AG04450 (cell line): ENCODE results near the gene GSAP. TPM values are rescaled to one million over a fixed set of nuclear protein-coding genes. Genes with fewer than 3 reads are reported as not detected.

Experiments used
- CTCF ChIA-PET: fragments of 300-600, 350-600 bp; formaldehyde crosslinking; extraction: SDS; loops from one replicate; lab custom pipeline; 2022; ENCODE audit warnings: antibody characterized with exemption, inconsistent platforms; lab: Charles Lee
- POLR2A ChIA-PET: fragments of 350-600 bp; formaldehyde crosslinking; extraction: SDS; loops from one replicate; lab custom pipeline; 2021; ENCODE audit warnings: antibody characterized with exemption, inconsistent platforms; lab: Yijun Ruan, JAX
- DNase-seq: peaks from one replicate; pipeline ENCODE4 v3.0.0-alpha.2; 2011; ENCODE audit warnings: low read depth, low spot score
- H3K27ac ChIP-seq: one replicate; pipeline ENCODE4 v1.5.1; 2012; ENCODE audit warnings: low read depth, low read length, control low read depth
- H3K27me3 ChIP-seq: one replicate; pipeline ENCODE4 v1.6.0; 2012; ENCODE audit warnings: low read length; ENCODE audit not compliant: control insufficient read depth, insufficient read depth
- H3K4me3 ChIP-seq: 2 replicates; pipeline ENCODE4 v1.5.1; 2011; ENCODE audit warnings: mild to moderate bottlenecking, low read depth, low read length, control low read depth
- H3K9me3 ChIP-seq: 2 replicates; pipeline ENCODE4 v1.5.1; 2012; ENCODE audit warnings: low read length; ENCODE audit not compliant: control insufficient read depth, insufficient read depth
- CTCF ChIP-seq: IDR thresholded peaks from 2 replicates; pipeline ENCODE4 v1.5.1; 2011; ENCODE audit warnings: low read depth, low read length, control low read depth, inconsistent platforms
- polyA plus RNA-seq: library from polyadenylated mRNA; depleted of rRNA; stranded (reverse); fragments of >200 nt; gene quantifications from 2 replicates; pipeline ENCODE4 v1.2.3, GENCODE V29; 2011

Gene GSAP
- polyA plus RNA-seq, 1 experiment, result 8.9 TPM

GRCh38 chr7:77413128-77413527, 3.0 kb downstream of the GSAP start:
- POLR2A ChIA-PET, result interaction anchor here (1.0 kb wide), 1 partner anchor 124 kb away, joined by 3 read pairs; the partner anchor contains the start of gene PTPN12
- CTCF ChIA-PET, result interaction anchor here (0.7 kb wide), 1 partner anchor 44 kb away, joined by 3 read pairs; no protein-coding TSS in a partner anchor
- no peak for DNase-seq

GRCh38 chr7:77409739-77410547, 6.2 kb downstream of the GSAP start:
- peak; percentile 56 for DNase-seq
- POLR2A ChIA-PET, result interaction anchor here (1.0 kb wide), 1 partner anchor 45 kb away, joined by 3 read pairs; no protein-coding TSS in a partner anchor
- no peaks in the 10 kb centered on the region for H3K27me3 ChIP-seq
- H3K4me3 ChIP-seq, result no peak overlapping the region
- CTCF ChIA-PET, result no interaction called here
- no peak for TF ChIP-seq CTCF
- no peak overlapping the region for H3K27ac ChIP-seq
- no peaks in the 10 kb centered on the region for H3K9me3 ChIP-seq

More at GRCh38 chr7:77413128-77413527, 3.0 kb downstream of the GSAP start:
- no peak for TF ChIP-seq CTCF
- H3K27ac ChIP-seq, result no peak overlapping the region
- H3K4me3 ChIP-seq, result no peak overlapping the region
- no peaks in the 10 kb centered on the region for H3K9me3 ChIP-seq
- H3K27me3 ChIP-seq, result no peaks in the 10 kb centered on the region

GRCh38 chr7:77409005-77409738, 7.0 kb downstream of the GSAP start:
- H3K9me3 ChIP-seq, result no peaks in the 10 kb centered on the region
- H3K27ac ChIP-seq, result no peak overlapping the region
- no peak for DNase-seq
- H3K27me3 ChIP-seq, result no peaks in the 10 kb centered on the region
- H3K4me3 ChIP-seq, result no peak overlapping the region
- no peak for TF ChIP-seq CTCF
- ChIA-PET CTCF (interaction anchor here (0.8 kb wide), 1 partner anchor 180 kb away, joined by 4 read pairs; no protein-coding TSS in a partner anchor), POLR2A (interaction anchor here (1.0 kb wide), 1 partner anchor 46 kb away, joined by 3 read pairs; no protein-coding TSS in a partner anchor)

- Histone ChIP-seq H3K9me3 (no peaks in the 10 kb centered on the region), H3K4me3 (no peak overlapping the region), H3K27ac (no peak overlapping the region), H3K27me3 (no peaks in the 10 kb centered on the region)
- ChIA-PET POLR2A (no interaction called here), CTCF (no interaction called here)
- no peak for DNase-seq
- no peak for TF ChIP-seq CTCF
Observed at GRCh38 chr7:77407906-77408305, 8.2 kb downstream of the GSAP start.

GRCh38 chr7:77406421-77406820, 9.7 kb downstream of the GSAP start:
- no peaks in the 10 kb centered on the region for H3K27me3 ChIP-seq
- H3K9me3 ChIP-seq, result no peaks in the 10 kb centered on the region
- no peak for DNase-seq
- no peak for TF ChIP-seq CTCF
- ChIA-PET POLR2A (interaction anchor here (0.6 kb wide), 1 partner anchor 1058 kb away, joined by 4 read pairs; no protein-coding TSS in a partner anchor), CTCF (no interaction called here)
- no peak overlapping the region for H3K27ac ChIP-seq
- H3K4me3 ChIP-seq, result no peak overlapping the region
